C4-2B (cell line): ENCODE measurements around the gene ORAI3.
"Not testable (repeated sequence)": the region's sequence is repeated elsewhere in the genome, so short reads cannot be mapped to it uniquely, and the experiment has no call there.

Source experiments
- H3K27ac ChIP-seq: fragments of 450-650 bp; 2 replicates; pipeline ENCODE4 v1.5.1; 2017
- ZFX ChIP-seq: fragments of 450-650 bp; IDR thresholded peaks from 2 replicates; pipeline ENCODE4 v1.6.1; 2017
- TF ChIP-seq, protein P1 (sequence below): fragments of 450-650 bp; conservative IDR thresholded peaks from 2 replicates; pipeline ENCODE4 v1.5.1; 2017; ENCODE audit warnings: mild to moderate bottlenecking

Gene ORAI3

GRCh38 chr16:30927789-30928378, 21.0 kb upstream of the ORAI3 start:
- H3K27ac ChIP-seq: no peak overlapping the region
- TF ChIP-seq ZFX: no peak
- TF ChIP-seq, protein P1, sequence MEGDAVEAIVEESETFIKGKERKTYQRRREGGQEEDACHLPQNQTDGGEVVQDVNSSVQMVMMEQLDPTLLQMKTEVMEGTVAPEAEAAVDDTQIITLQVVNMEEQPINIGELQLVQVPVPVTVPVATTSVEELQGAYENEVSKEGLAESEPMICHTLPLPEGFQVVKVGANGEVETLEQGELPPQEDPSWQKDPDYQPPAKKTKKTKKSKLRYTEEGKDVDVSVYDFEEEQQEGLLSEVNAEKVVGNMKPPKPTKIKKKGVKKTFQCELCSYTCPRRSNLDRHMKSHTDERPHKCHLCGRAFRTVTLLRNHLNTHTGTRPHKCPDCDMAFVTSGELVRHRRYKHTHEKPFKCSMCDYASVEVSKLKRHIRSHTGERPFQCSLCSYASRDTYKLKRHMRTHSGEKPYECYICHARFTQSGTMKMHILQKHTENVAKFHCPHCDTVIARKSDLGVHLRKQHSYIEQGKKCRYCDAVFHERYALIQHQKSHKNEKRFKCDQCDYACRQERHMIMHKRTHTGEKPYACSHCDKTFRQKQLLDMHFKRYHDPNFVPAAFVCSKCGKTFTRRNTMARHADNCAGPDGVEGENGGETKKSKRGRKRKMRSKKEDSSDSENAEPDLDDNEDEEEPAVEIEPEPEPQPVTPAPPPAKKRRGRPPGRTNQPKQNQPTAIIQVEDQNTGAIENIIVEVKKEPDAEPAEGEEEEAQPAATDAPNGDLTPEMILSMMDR: no peak

GRCh38 chr16:30928390-30928789, 20.5 kb upstream of the ORAI3 start:
- H3K27ac ChIP-seq: no peak overlapping the region
- TF ChIP-seq, protein P1: no peak
- TF ChIP-seq ZFX: no peak

- H3K27ac ChIP-seq: no peak overlapping the region
These were observed 19.7 kb upstream of the ORAI3 start for GRCh38 chr16:30929167-30929566.

DNA sequence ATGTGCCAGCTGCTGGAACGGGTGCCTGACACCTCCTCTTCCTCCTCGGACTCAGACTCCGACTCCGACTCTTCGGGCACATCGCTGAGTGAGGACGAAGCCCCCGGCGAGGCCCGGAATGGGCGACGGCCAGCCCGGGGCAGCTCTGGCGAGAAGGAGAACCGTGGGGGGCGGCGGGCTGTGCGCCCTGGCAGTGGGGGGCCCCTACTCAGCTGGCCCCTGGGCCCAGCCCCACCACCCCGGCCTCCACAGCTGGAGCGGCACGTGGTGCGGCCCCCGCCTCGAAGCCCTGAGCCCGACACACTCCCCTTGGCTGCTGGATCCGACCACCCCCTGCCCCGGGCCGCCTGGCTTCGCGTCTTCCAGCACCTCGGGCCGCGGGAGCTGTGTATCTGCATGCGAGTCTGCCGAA, 18.7 kb upstream of the ORAI3 start:
- H3K27ac ChIP-seq: no peak overlapping the region
- TF ChIP-seq ZFX: no peak
- TF ChIP-seq, protein P1: no peak

More at GRCh38 chr16:30929167-30929566, 19.7 kb upstream of the ORAI3 start:
- TF ChIP-seq, protein P1: no peak
- TF ChIP-seq ZFX: no peak

DNA sequence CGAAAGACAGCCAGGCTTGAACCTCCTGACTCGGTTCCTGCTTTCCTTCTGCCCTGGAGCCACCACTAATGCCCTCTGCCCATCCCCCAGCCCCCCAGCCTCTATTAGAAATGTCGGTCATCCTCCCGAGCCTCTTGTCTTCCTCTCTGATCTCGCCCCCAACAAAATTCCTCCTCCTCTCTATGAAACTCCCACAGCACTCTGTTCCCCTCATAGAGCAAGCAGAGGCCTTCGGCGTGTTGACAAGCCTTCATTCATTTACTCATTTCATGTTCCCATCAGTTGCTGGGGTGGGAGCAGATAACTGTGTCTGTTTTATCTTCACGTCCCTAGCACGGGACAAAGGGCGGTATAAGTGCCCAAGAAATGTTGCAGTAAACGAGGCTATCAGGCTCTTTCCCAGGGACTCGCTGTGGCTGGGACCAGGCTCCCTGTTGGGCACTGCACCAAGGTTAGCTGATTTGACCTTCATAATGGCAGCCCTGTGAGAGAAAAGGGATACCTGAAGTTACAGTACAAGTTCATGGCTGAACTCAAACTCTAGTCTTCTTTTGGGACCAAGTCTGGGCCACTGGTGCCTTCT, 17.7 kb upstream of the ORAI3 start:
- no peak overlapping the region for H3K27ac ChIP-seq
- TF ChIP-seq, protein P1: no peak
- no peak for TF ChIP-seq ZFX

DNA sequence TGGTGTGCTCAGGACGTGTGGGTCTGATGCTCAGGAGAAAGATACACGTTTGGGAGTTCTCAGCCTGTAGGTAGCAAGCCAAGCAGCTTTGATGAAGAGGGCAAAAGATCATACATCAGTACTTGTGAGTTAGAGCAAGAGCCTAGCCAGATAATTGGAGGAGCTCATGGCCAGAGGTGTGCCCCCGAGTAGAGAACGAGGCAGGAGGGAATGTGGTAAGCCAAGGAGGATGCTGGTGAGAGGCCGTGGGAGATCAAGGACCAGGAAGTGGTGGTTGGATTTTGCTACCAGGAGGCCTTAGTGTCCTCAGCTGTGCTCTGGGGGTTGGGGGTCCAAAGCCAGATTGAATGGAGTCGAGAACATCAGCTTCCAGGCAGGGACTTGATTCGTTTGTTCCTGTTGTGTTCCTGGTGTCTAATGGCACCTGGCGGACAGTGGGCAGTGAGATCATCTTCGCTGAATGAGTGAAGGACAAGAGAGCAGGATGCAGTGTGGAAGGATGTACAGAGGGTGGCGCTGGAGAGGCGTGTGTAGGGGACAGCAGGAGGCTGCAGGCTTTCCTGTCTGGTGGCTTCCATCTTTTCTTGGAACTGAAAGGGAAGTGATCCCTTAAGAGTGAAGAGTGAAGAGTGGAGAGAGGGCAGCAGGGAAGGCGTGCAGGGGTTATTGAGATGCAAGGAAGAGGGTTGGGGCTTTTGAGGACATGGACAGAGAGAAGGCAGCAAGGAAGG, 13.9 kb upstream of the ORAI3 start:
- no peak for TF ChIP-seq ZFX
- TF ChIP-seq, protein P1: no peak; the same call in 1 of the 2 replicates
- H3K27ac ChIP-seq: no peak overlapping the region

DNA sequence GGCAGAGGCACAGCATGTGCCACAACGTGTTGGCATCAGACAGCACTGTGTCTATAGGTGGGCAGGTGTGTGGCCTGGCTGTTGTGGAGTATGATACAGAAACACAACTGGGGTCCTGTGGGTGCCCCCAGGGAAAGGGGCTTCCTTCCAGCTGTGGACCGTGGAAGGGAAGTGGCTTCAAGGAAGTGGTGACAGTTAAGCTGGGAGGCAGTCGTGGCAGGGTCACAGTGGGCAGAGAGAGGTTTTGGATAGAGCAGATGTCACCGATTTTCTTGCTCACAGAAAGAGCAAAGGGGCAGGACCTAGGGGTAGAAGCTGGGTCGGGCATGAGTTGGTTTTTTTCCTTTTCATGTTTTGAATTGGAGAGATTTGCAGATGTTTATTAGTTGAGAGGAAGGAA, 11.2 kb upstream of the ORAI3 start:
- no peak for TF ChIP-seq ZFX
- TF ChIP-seq, protein P1: no peak
- no peak overlapping the region for H3K27ac ChIP-seq

DNA sequence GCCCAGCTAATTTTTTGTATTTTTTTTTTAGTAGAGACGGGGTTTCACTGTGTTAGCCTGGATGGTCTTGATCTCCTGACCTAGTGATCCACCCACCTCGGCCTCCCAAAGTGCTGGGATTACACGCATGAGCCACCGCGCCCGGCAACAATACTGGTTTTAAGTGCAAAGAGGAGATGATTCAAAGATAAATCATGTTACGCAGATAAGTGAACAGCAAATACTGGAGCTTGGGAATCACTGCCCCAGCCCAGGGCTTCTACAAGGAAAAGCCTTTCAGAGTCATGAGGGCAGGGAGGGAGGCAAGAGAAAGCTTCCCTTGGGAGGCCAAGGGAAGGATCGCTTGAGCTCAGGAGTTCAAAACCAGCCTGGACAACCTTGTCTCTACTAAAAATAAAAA, 9.3 kb upstream of the ORAI3 start:
- not testable (repeated sequence) for H3K27ac ChIP-seq
